Transverse colon (tissue), 3 donors: ENCODE data around the gene PNCK.

Experiments used
- POLR2A ChIP-seq: fragments of 450-650 bp; IDR thresholded peaks from one replicate; pipeline ENCODE4 v1.6.1; 2016; ENCODE audit warnings: antibody characterized with exemption, mild to moderate bottlenecking, moderate library complexity
- TF ChIP-seq, protein P1 (sequence below), 5 experiments: fragments of 200-600 bp in 3 of 5; fragments of 450-650 bp in 2 of 5; sonication (generic) in 3 of 5; IDR thresholded peaks; 1 replicate in 2 of 5; 2 replicates in 3 of 5; pipeline ENCODE4 v1.5.1; 2016 to 2017; ENCODE audit warnings: antibody characterized with exemption in 5 of 5, inconsistent platforms in 3 of 5, mild to moderate bottlenecking in 2 of 5, moderate library complexity in 1 of 5

DNA sequence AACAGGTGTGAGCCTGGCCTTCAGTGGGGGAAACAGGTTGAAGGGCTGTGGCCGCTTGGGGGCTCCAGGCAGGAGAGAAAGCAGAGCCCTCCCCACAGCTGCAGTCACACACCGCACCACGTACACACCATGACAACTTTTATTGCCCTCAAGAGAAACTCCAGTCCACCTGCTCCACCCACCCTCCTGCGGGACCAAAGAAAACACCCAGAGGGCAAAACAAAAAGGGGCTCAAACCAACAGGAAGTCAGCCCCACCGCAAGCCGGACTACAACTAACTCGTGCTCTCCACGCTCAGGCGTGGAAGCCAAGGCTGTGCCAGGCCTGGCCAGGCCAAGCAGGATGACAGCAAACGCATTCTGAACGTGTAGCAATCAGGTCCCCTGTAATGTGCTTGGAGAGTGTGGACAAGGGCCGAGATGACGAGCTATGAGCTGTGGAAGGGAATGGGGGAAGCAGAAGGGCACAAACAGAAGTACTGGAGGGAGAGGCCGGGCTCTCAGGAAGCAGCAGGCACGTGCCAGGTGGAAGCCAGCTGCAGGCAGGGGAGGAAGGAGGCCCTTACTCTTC, 26.8 kb upstream of the PNCK start:
- TF ChIP-seq, protein P1, sequence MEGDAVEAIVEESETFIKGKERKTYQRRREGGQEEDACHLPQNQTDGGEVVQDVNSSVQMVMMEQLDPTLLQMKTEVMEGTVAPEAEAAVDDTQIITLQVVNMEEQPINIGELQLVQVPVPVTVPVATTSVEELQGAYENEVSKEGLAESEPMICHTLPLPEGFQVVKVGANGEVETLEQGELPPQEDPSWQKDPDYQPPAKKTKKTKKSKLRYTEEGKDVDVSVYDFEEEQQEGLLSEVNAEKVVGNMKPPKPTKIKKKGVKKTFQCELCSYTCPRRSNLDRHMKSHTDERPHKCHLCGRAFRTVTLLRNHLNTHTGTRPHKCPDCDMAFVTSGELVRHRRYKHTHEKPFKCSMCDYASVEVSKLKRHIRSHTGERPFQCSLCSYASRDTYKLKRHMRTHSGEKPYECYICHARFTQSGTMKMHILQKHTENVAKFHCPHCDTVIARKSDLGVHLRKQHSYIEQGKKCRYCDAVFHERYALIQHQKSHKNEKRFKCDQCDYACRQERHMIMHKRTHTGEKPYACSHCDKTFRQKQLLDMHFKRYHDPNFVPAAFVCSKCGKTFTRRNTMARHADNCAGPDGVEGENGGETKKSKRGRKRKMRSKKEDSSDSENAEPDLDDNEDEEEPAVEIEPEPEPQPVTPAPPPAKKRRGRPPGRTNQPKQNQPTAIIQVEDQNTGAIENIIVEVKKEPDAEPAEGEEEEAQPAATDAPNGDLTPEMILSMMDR (IDR thresholded peaks at IDR 0.05), result no peak
- TF ChIP-seq POLR2A, result no peak
